Stimulated activated CD8-positive, alpha-beta memory T cell treated with anti-CD3 and anti-CD28 coated beads, Interleukin-2, amount 100 ng/mL, for 1 hour (primary cell): Measurements from ENCODE around the gene UTP14C.
"Not testable (repeated sequence)": the region's sequence is repeated elsewhere in the genome, so short reads cannot be mapped to it uniquely, and the experiment has no call there.

Experiments used
- DNase-seq, 2 donors: peaks; one replicate each; pipeline ENCODE4 v3.0.0-alpha.2; 2020; ENCODE audit warnings: low read depth in 2 of 2

The UTP14C gene

GRCh38 chr13:52002361-52002760 lies 22.1 kb upstream of the UTP14C start:
- DNase-seq, result no peak

- no peak for DNase-seq
Measured at GRCh38 chr13:52003541-52003940, 20.9 kb upstream of the UTP14C start.

GRCh38 chr13:52004511-52005170 lies 19.9 kb upstream of the UTP14C start:
- DNase-seq, result no peak

- no peak for DNase-seq
Measured at GRCh38 chr13:52005841-52006522, 18.5 kb upstream of the UTP14C start.

GRCh38 chr13:52006523-52007245 lies 17.8 kb upstream of the UTP14C start:
- DNase-seq, result no peak

GRCh38 chr13:52009946-52010345 lies 14.5 kb upstream of the UTP14C start:
- no peak for DNase-seq

GRCh38 chr13:52010890-52011631 lies 13.4 kb upstream of the UTP14C start, which contains the start of gene ATP7B:
Gene ATP7B, minus strand, starts transcription at chr13:52011450. Its CDS starts 113 bp downstream, at chr13:52011337.
- peak; percentile 1 to 7 for DNase-seq

GRCh38 chr13:52011632-52012511 lies 12.6 kb upstream of the UTP14C start, which contains the start of gene ALG11:
Gene ALG11, plus strand, starts transcription at chr13:52012398. Its CDS starts 21 bp downstream, at chr13:52012419.
- peak; percentile 99 to 100 for DNase-seq

GRCh38 chr13:52012512-52012836 lies 12.0 kb upstream of the UTP14C start:
- no peak for DNase-seq

- DNase-seq, result no peak
Measured at GRCh38 chr13:52016296-52016695, 8.2 kb upstream of the UTP14C start.

- no peak for DNase-seq
Measured at GRCh38 chr13:52020191-52020590, 4.3 kb upstream of the UTP14C start.

GRCh38 chr13:52022356-52022755 lies 2.1 kb upstream of the UTP14C start:
- DNase-seq, result no peak

- no peak for DNase-seq
Measured at GRCh38 chr13:52025475-52026245, 1.2 kb downstream of the UTP14C start.

GRCh38 chr13:52026246-52026626 lies 1.7 kb downstream of the UTP14C start:
- no peak for DNase-seq

- DNase-seq, result no peak
Measured at GRCh38 chr13:52027832-52028231, 3.3 kb downstream of the UTP14C start.

- no peak for DNase-seq
Measured at GRCh38 chr13:52029569-52029968, 5.1 kb downstream of the UTP14C start.

- DNase-seq, result not testable (repeated sequence)
Measured at GRCh38 chr13:52030401-52030800, 5.9 kb downstream of the UTP14C start.

- no peak for DNase-seq
Measured at GRCh38 chr13:52033039-52033438, 8.5 kb downstream of the UTP14C start.

- DNase-seq, result no peak
Measured at GRCh38 chr13:52034616-52035226, 10.2 kb downstream of the UTP14C start.

- DNase-seq, result no peak
Measured at GRCh38 chr13:52036037-52036436, 11.5 kb downstream of the UTP14C start.
